IMR-90 (cell line): ENCODE results near the gene SEC61A1. TPM values are rescaled to one million over a fixed set of nuclear protein-coding genes. Genes with fewer than 3 reads are reported as not detected.

Experiments
- ATAC-seq: fragments of 200-7000 bp; cut with Tn5 transposase; 2 replicates; pipeline ENCODE4 v1.9.1; 2020; ENCODE audit warnings: low read depth, mild to moderate bottlenecking, moderate library complexity
- BruUV-seq: library from RNA; stranded (reverse); fragments of 400-500 nt; replicated peaks from 2 replicates; lab custom pipeline; 2021; lab: Mats Ljungman, UMichigan
- CTCF ChIA-PET: fragments of 300-600 bp; formaldehyde crosslinking; extraction: SDS; loops from one replicate; lab custom pipeline; 2021; ENCODE audit warnings: antibody characterized with exemption; lab: Yijun Ruan, JAX
- POLR2A ChIA-PET: fragments of 300-600 bp; sonication (Branson Sonifier 250); formaldehyde crosslinking; loops from one replicate; lab custom pipeline; 2022; ENCODE audit warnings: antibody characterized with exemption; ENCODE audit not compliant: unreplicated experiment; lab: Charles Lee
- DNase-seq: peaks from one replicate; pipeline ENCODE4 v3.0.0; 2013
- H2AFZ ChIP-seq: replicated peaks from 2 replicates; pipeline ENCODE3; 2013; ENCODE audit warnings: low read length, mild to moderate bottlenecking; ENCODE audit not compliant: poor library complexity
- H2AK5ac ChIP-seq: 2 replicates; pipeline ENCODE4 v1.6.1; 2013; ENCODE audit warnings: low read depth, low read length, inconsistent platforms
- H2AK9ac ChIP-seq: replicated peaks from 2 replicates; pipeline ENCODE3; 2013; ENCODE audit warnings: mild to moderate bottlenecking, low read depth, low read length, moderate library complexity; ENCODE audit not compliant: poor library complexity
- H2BK120ac ChIP-seq: 2 replicates; pipeline ENCODE4 v1.6.1; 2013; ENCODE audit warnings: low read depth, low read length, inconsistent platforms
- H2BK15ac ChIP-seq: 3 replicates; pipeline ENCODE4 v1.6.1; 2013; ENCODE audit warnings: low read depth, low read length, inconsistent platforms
- H2BK20ac ChIP-seq: 2 replicates; pipeline ENCODE4 v1.6.1; 2013; ENCODE audit warnings: low read depth, mild to moderate bottlenecking, inconsistent platforms, low read length, moderate library complexity
- H2BK5ac ChIP-seq: 2 replicates; pipeline ENCODE4 v1.6.1; 2013; ENCODE audit warnings: mild to moderate bottlenecking, low read depth, low read length, inconsistent platforms; ENCODE audit not compliant: poor library complexity, severe bottlenecking
- H3K14ac ChIP-seq: replicated peaks from 2 replicates; pipeline ENCODE4 v1.6.1; 2013; ENCODE audit warnings: low read depth, low read length, inconsistent platforms
- H3K18ac ChIP-seq: 2 replicates; pipeline ENCODE4 v1.6.1; 2013; ENCODE audit warnings: low read depth, low read length, control low read depth
- H3K23ac ChIP-seq: 2 replicates; pipeline ENCODE4 v1.6.1; 2013; ENCODE audit warnings: low read depth, low read length, inconsistent platforms
- H3K27ac ChIP-seq: 2 replicates; pipeline ENCODE4 v1.5.1; 2013; ENCODE audit warnings: mild to moderate bottlenecking, control low read depth, low read length; ENCODE audit not compliant: insufficient read depth
- H3K27me3 ChIP-seq: 2 replicates; pipeline ENCODE4 v1.6.1; 2013; ENCODE audit warnings: low read length; ENCODE audit not compliant: control insufficient read depth, insufficient read depth
- H3K36me3 ChIP-seq: 2 replicates; pipeline ENCODE4 v1.6.1; 2013; ENCODE audit warnings: low read length, mixed read lengths; ENCODE audit not compliant: control insufficient read depth, insufficient read depth
- H3K4ac ChIP-seq: 2 replicates; pipeline ENCODE4 v1.6.1; 2013; ENCODE audit warnings: low read depth, low read length, inconsistent platforms
- H3K4me1 ChIP-seq: 2 replicates; pipeline ENCODE4 v1.6.1; 2013; ENCODE audit warnings: low read length, mixed read lengths; ENCODE audit not compliant: control insufficient read depth, insufficient read depth
- H3K4me2 ChIP-seq: 2 replicates; pipeline ENCODE4 v1.6.1; 2013; ENCODE audit warnings: low read depth, mild to moderate bottlenecking, control low read depth, low read length, moderate library complexity
- H3K4me3 ChIP-seq: 2 replicates; pipeline ENCODE4 v1.5.1; 2013; ENCODE audit warnings: low read depth, mild to moderate bottlenecking, control low read depth, low read length, moderate library complexity; ENCODE audit not compliant: insufficient read depth
- H3K56ac ChIP-seq: 2 replicates; pipeline ENCODE4 v1.6.1; 2013; ENCODE audit warnings: low read length, inconsistent platforms; ENCODE audit not compliant: insufficient read depth; ENCODE audit errors: extremely low read depth
- H3K79me1 ChIP-seq, 2 experiments: 2 replicates each; pipeline ENCODE4 v1.6.1; 2013; ENCODE audit warnings: low read length in 2 of 2, inconsistent platforms in 1 of 2, low read depth in 1 of 2
- H3K9ac ChIP-seq: 2 replicates; pipeline ENCODE4 v1.6.1; 2013; ENCODE audit warnings: low read depth, low read length, control low read depth
- H3K9me1 ChIP-seq: 2 replicates; pipeline ENCODE4 v1.6.1; 2013; ENCODE audit warnings: low read length, inconsistent platforms; ENCODE audit not compliant: insufficient read depth
- H3K9me3 ChIP-seq: 2 replicates; pipeline ENCODE4 v1.6.1; 2013; ENCODE audit warnings: low read length; ENCODE audit not compliant: control insufficient read depth, insufficient read depth
- H4K20me1 ChIP-seq: 2 replicates; pipeline ENCODE4 v1.6.1; 2013; ENCODE audit warnings: low read length, inconsistent platforms; ENCODE audit not compliant: insufficient read depth
- H4K5ac ChIP-seq: 2 replicates; pipeline ENCODE4 v1.6.1; 2013; ENCODE audit warnings: mild to moderate bottlenecking, low read depth, low read length, control low read depth
- H4K8ac ChIP-seq, 2 experiments: 2 replicates each; pipeline ENCODE4 v1.6.1; 2013; ENCODE audit warnings: low read depth in 2 of 2, low read length in 2 of 2, control low read depth in 1 of 2, inconsistent platforms in 1 of 2
- H4K91ac ChIP-seq: 2 replicates; pipeline ENCODE4 v1.6.1; 2013; ENCODE audit warnings: low read depth, low read length, inconsistent platforms; ENCODE audit not compliant: insufficient read depth
- BHLHE40 ChIP-seq: fragments of 150-350 bp; IDR thresholded peaks from 2 replicates; pipeline ENCODE4 v1.6.1; 2016; ENCODE audit warnings: mild to moderate bottlenecking, low read depth, low read length
- RCOR1 ChIP-seq: IDR thresholded peaks from 2 replicates; pipeline ENCODE4 v1.6.1; 2012; ENCODE audit warnings: mild to moderate bottlenecking, low read length, improper control_type of control experiment; ENCODE audit not compliant: insufficient replicate concordance
- RFX5 ChIP-seq: IDR thresholded peaks from 2 replicates; pipeline ENCODE4 v1.8.0; 2012; ENCODE audit warnings: low read depth, mild to moderate bottlenecking, low read length, moderate library complexity
- WGBS, 2 experiments: methylation state at CpG; one replicate each; pipeline versions ENCODE4 v1.1.5 to v1.1.7; 2013; ENCODE audit warnings: missing lambda C conversion rate in 2 of 2; ENCODE audit not compliant: insufficient read length in 1 of 2; ENCODE audit errors: extremely low coverage in 2 of 2; 5-methylcytosine and 5-hydroxymethylcytosine counted together
- dilution Hi-C: fragments of 300-500 bp; cut with HindIII; formaldehyde crosslinking; loops from one replicate; pipeline ENCODE4 v1.14.3; 2018; ENCODE audit warnings: low sequenced_read_pairs; ENCODE audit not compliant: unreplicated experiment
- in situ Hi-C: fragments of 300-500 bp; cut with MboI; formaldehyde crosslinking; loops from 3 replicates; pipeline ENCODE4 v1.14.3; 2019; ENCODE audit warnings: low sequenced_read_pairs, inconsistent platforms, mixed read lengths
- intact Hi-C: fragments of 100-400 bp; cut with micrococcal nuclease; formaldehyde crosslinking; loops from 2 replicates; pipeline ENCODE4 v1.10.0; 2022
- polyA plus RNA-seq, 3 experiments: library from polyadenylated mRNA; depleted of rRNA; stranded (reverse); fragments of >200 nt; gene quantifications; 2 replicates each; pipeline ENCODE4 v1.2.3, GENCODE V29; 2012; ENCODE audit warnings: low replicate concordance in 1 of 3
- total RNA-seq: library from RNA; depleted of rRNA; stranded (reverse); fragments of >200 nt; gene quantifications from 2 replicates; pipeline ENCODE4 v1.2.3, GENCODE V29; 2012

SEC61A1 gene
- total and polyA plus RNA-seq, 2 of the 4 experiments (the other 2 are of a cell fraction) = 377 to 478 TPM

DNA sequence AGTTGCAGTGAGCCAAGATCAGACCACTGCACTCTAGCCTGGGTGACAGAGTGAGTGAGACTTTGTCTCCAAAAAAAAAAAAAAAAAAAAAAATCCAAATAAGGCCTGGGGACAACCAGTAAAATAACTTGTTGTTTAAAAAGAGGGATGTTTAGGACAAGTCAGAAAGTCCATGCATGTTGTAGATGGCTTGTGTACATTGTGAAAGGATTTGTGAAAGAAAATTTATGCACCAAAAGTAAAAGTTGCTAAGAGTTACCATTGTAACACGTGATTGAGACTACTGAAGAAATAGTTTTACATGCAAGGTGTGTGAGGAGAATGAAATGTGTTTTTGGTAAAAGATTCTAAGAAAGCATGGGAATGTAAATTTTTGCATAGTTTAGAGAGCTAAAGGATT lies 35.7 kb upstream of the SEC61A1 start:
- Histone ChIP-seq H2BK5ac (no peak overlapping the region), H3K4ac (no peak overlapping the region), H2BK20ac (no peak overlapping the region), H2BK15ac (no peak overlapping the region), H2AFZ (no peak overlapping the region), H4K5ac (no peak overlapping the region), H4K8ac (no peak overlapping the region), H3K23ac (no peak overlapping the region), H4K91ac (no peak overlapping the region), H3K27ac (no peak overlapping the region), H4K20me1 (no peaks in the 10 kb centered on the region), H3K4me3 (no peak overlapping the region), H3K9ac (no peak overlapping the region), H2BK120ac (no peak overlapping the region), H3K56ac (no peak overlapping the region), H3K9me1 (no peaks in the 10 kb centered on the region), H3K18ac (no peak overlapping the region), H3K36me3 (no peaks in the 10 kb centered on the region), H3K79me1 (no peaks in the 10 kb centered on the region), H3K4me2 (no peak overlapping the region), H3K27me3 (peaks cover 2% of the 10 kb centered on the region; the same call in 1 of the 2 replicates), H3K14ac (no peak overlapping the region), H3K4me1 (no peaks in the 10 kb centered on the region), H3K9me3 (peaks cover 2% of the 10 kb centered on the region; the same call in 1 of the 2 replicates), H2AK9ac (no peak overlapping the region), H2AK5ac (no peak overlapping the region)
- no peak for TF ChIP-seq BHLHE40
- no peak for TF ChIP-seq RFX5
- no peak for TF ChIP-seq RCOR1
- no TSS peak for BruUV-seq
- intact Hi-C loops (no loop called here), in situ Hi-C loops (no loop called here), dilution Hi-C loops (no loop called here)
- ATAC-seq = no peak
- WGBS, 2 experiments = 71% methylated on average over 1 of the region's 1 CpG; no CpG with 5 or more reads in 1 of the 2 experiments
- ChIA-PET POLR2A (no interaction called here), CTCF (interaction anchor here (0.6 kb wide), 1 partner anchor 454 kb away, joined by 3 read pairs; no protein-coding TSS in a partner anchor)
- no peak for DNase-seq
